IMR-90 (cell line): ENCODE results near the gene KCNT1. TPM values are rescaled to one million over a fixed set of nuclear protein-coding genes. Genes with fewer than 3 reads are reported as not detected.

Experiments
- ATAC-seq: fragments of 200-7000 bp; cut with Tn5 transposase; 2 replicates; pipeline ENCODE4 v1.9.1; 2020; ENCODE audit warnings: low read depth, mild to moderate bottlenecking, moderate library complexity
- BruUV-seq: library from RNA; stranded (reverse); fragments of 400-500 nt; replicated peaks from 2 replicates; lab custom pipeline; 2021; lab: Mats Ljungman, UMichigan
- CTCF ChIA-PET: fragments of 300-600 bp; formaldehyde crosslinking; extraction: SDS; loops from one replicate; lab custom pipeline; 2021; ENCODE audit warnings: antibody characterized with exemption; lab: Yijun Ruan, JAX
- POLR2A ChIA-PET: fragments of 300-600 bp; sonication (Branson Sonifier 250); formaldehyde crosslinking; loops from one replicate; lab custom pipeline; 2022; ENCODE audit warnings: antibody characterized with exemption; ENCODE audit not compliant: unreplicated experiment; lab: Charles Lee
- DNase-seq: peaks from one replicate; pipeline ENCODE4 v3.0.0; 2013
- H2AFZ ChIP-seq: replicated peaks from 2 replicates; pipeline ENCODE3; 2013; ENCODE audit warnings: low read length, mild to moderate bottlenecking; ENCODE audit not compliant: poor library complexity
- H2AK5ac ChIP-seq: 2 replicates; pipeline ENCODE4 v1.6.1; 2013; ENCODE audit warnings: low read depth, low read length, inconsistent platforms
- H2AK9ac ChIP-seq: replicated peaks from 2 replicates; pipeline ENCODE3; 2013; ENCODE audit warnings: mild to moderate bottlenecking, low read depth, low read length, moderate library complexity; ENCODE audit not compliant: poor library complexity
- H2BK120ac ChIP-seq: 2 replicates; pipeline ENCODE4 v1.6.1; 2013; ENCODE audit warnings: low read depth, low read length, inconsistent platforms
- H2BK15ac ChIP-seq: 3 replicates; pipeline ENCODE4 v1.6.1; 2013; ENCODE audit warnings: low read depth, low read length, inconsistent platforms
- H2BK20ac ChIP-seq: 2 replicates; pipeline ENCODE4 v1.6.1; 2013; ENCODE audit warnings: low read depth, mild to moderate bottlenecking, inconsistent platforms, low read length, moderate library complexity
- H2BK5ac ChIP-seq: 2 replicates; pipeline ENCODE4 v1.6.1; 2013; ENCODE audit warnings: mild to moderate bottlenecking, low read depth, low read length, inconsistent platforms; ENCODE audit not compliant: poor library complexity, severe bottlenecking
- H3K14ac ChIP-seq: replicated peaks from 2 replicates; pipeline ENCODE4 v1.6.1; 2013; ENCODE audit warnings: low read depth, low read length, inconsistent platforms
- H3K18ac ChIP-seq: 2 replicates; pipeline ENCODE4 v1.6.1; 2013; ENCODE audit warnings: low read depth, low read length, control low read depth
- H3K23ac ChIP-seq: 2 replicates; pipeline ENCODE4 v1.6.1; 2013; ENCODE audit warnings: low read depth, low read length, inconsistent platforms
- H3K27ac ChIP-seq: 2 replicates; pipeline ENCODE4 v1.5.1; 2013; ENCODE audit warnings: mild to moderate bottlenecking, control low read depth, low read length; ENCODE audit not compliant: insufficient read depth
- H3K27me3 ChIP-seq: 2 replicates; pipeline ENCODE4 v1.6.1; 2013; ENCODE audit warnings: low read length; ENCODE audit not compliant: control insufficient read depth, insufficient read depth
- H3K36me3 ChIP-seq: 2 replicates; pipeline ENCODE4 v1.6.1; 2013; ENCODE audit warnings: low read length, mixed read lengths; ENCODE audit not compliant: control insufficient read depth, insufficient read depth
- H3K4ac ChIP-seq: 2 replicates; pipeline ENCODE4 v1.6.1; 2013; ENCODE audit warnings: low read depth, low read length, inconsistent platforms
- H3K4me1 ChIP-seq: 2 replicates; pipeline ENCODE4 v1.6.1; 2013; ENCODE audit warnings: low read length, mixed read lengths; ENCODE audit not compliant: control insufficient read depth, insufficient read depth
- H3K4me2 ChIP-seq: 2 replicates; pipeline ENCODE4 v1.6.1; 2013; ENCODE audit warnings: low read depth, mild to moderate bottlenecking, control low read depth, low read length, moderate library complexity
- H3K4me3 ChIP-seq: 2 replicates; pipeline ENCODE4 v1.5.1; 2013; ENCODE audit warnings: low read depth, mild to moderate bottlenecking, control low read depth, low read length, moderate library complexity; ENCODE audit not compliant: insufficient read depth
- H3K56ac ChIP-seq: 2 replicates; pipeline ENCODE4 v1.6.1; 2013; ENCODE audit warnings: low read length, inconsistent platforms; ENCODE audit not compliant: insufficient read depth; ENCODE audit errors: extremely low read depth
- H3K79me1 ChIP-seq, 2 experiments: 2 replicates each; pipeline ENCODE4 v1.6.1; 2013; ENCODE audit warnings: low read length in 2 of 2, inconsistent platforms in 1 of 2, low read depth in 1 of 2
- H3K9ac ChIP-seq: 2 replicates; pipeline ENCODE4 v1.6.1; 2013; ENCODE audit warnings: low read depth, low read length, control low read depth
- H3K9me1 ChIP-seq: 2 replicates; pipeline ENCODE4 v1.6.1; 2013; ENCODE audit warnings: low read length, inconsistent platforms; ENCODE audit not compliant: insufficient read depth
- H3K9me3 ChIP-seq: 2 replicates; pipeline ENCODE4 v1.6.1; 2013; ENCODE audit warnings: low read length; ENCODE audit not compliant: control insufficient read depth, insufficient read depth
- H4K20me1 ChIP-seq: 2 replicates; pipeline ENCODE4 v1.6.1; 2013; ENCODE audit warnings: low read length, inconsistent platforms; ENCODE audit not compliant: insufficient read depth
- H4K5ac ChIP-seq: 2 replicates; pipeline ENCODE4 v1.6.1; 2013; ENCODE audit warnings: mild to moderate bottlenecking, low read depth, low read length, control low read depth
- H4K8ac ChIP-seq, 2 experiments: 2 replicates each; pipeline ENCODE4 v1.6.1; 2013; ENCODE audit warnings: low read depth in 2 of 2, low read length in 2 of 2, control low read depth in 1 of 2, inconsistent platforms in 1 of 2
- H4K91ac ChIP-seq: 2 replicates; pipeline ENCODE4 v1.6.1; 2013; ENCODE audit warnings: low read depth, low read length, inconsistent platforms; ENCODE audit not compliant: insufficient read depth
- BHLHE40 ChIP-seq: fragments of 150-350 bp; IDR thresholded peaks from 2 replicates; pipeline ENCODE4 v1.6.1; 2016; ENCODE audit warnings: mild to moderate bottlenecking, low read depth, low read length
- CHD1 ChIP-seq: IDR thresholded peaks from 2 replicates; pipeline ENCODE4 v1.6.1; 2012; ENCODE audit warnings: low read depth, low read length, improper control_type of control experiment
- MAFK ChIP-seq: IDR thresholded peaks from 2 replicates; pipeline ENCODE4 v1.6.1; 2012; ENCODE audit warnings: low read depth, low read length, improper control_type of control experiment
- MXI1 ChIP-seq: IDR thresholded peaks from 2 replicates; pipeline ENCODE4 v1.6.1; 2012; ENCODE audit warnings: low read depth, mild to moderate bottlenecking, low read length, moderate library complexity, borderline replicate concordance
- POLR2A ChIP-seq: IDR thresholded peaks from 2 replicates; pipeline ENCODE4 v1.6.1; 2012; ENCODE audit warnings: mild to moderate bottlenecking, low read depth, low read length
- RAD21 ChIP-seq: IDR thresholded peaks from 2 replicates; pipeline ENCODE4 v1.6.1; 2012; ENCODE audit warnings: low read length, improper control_type of control experiment
- RCOR1 ChIP-seq: IDR thresholded peaks from 2 replicates; pipeline ENCODE4 v1.6.1; 2012; ENCODE audit warnings: mild to moderate bottlenecking, low read length, improper control_type of control experiment; ENCODE audit not compliant: insufficient replicate concordance
- WGBS, 2 experiments: methylation state at CpG; one replicate each; pipeline versions ENCODE4 v1.1.5 to v1.1.7; 2013; ENCODE audit warnings: missing lambda C conversion rate in 2 of 2; ENCODE audit not compliant: insufficient read length in 1 of 2; ENCODE audit errors: extremely low coverage in 2 of 2; 5-methylcytosine and 5-hydroxymethylcytosine counted together
- dilution Hi-C: fragments of 300-500 bp; cut with HindIII; formaldehyde crosslinking; loops from one replicate; pipeline ENCODE4 v1.14.3; 2018; ENCODE audit warnings: low sequenced_read_pairs; ENCODE audit not compliant: unreplicated experiment
- in situ Hi-C: fragments of 300-500 bp; cut with MboI; formaldehyde crosslinking; loops from 3 replicates; pipeline ENCODE4 v1.14.3; 2019; ENCODE audit warnings: low sequenced_read_pairs, inconsistent platforms, mixed read lengths
- intact Hi-C: fragments of 100-400 bp; cut with micrococcal nuclease; formaldehyde crosslinking; loops from 2 replicates; pipeline ENCODE4 v1.10.0; 2022
- polyA plus RNA-seq, 3 experiments: library from polyadenylated mRNA; depleted of rRNA; stranded (reverse); fragments of >200 nt; gene quantifications; 2 replicates each; pipeline ENCODE4 v1.2.3, GENCODE V29; 2012; ENCODE audit warnings: low replicate concordance in 1 of 3
- total RNA-seq: library from RNA; depleted of rRNA; stranded (reverse); fragments of >200 nt; gene quantifications from 2 replicates; pipeline ENCODE4 v1.2.3, GENCODE V29; 2012
- TF ChIP-seq, protein P1 (sequence below): fragments of 150-350 bp; IDR thresholded peaks from 2 replicates; pipeline ENCODE4 v1.6.1; 2017; ENCODE audit warnings: mild to moderate bottlenecking, antibody characterized with exemption, low read length, low read depth

Gene KCNT1
- total and polyA plus RNA-seq, 2 of the 4 experiments (the other 2 are of a cell fraction): not detected

DNA sequence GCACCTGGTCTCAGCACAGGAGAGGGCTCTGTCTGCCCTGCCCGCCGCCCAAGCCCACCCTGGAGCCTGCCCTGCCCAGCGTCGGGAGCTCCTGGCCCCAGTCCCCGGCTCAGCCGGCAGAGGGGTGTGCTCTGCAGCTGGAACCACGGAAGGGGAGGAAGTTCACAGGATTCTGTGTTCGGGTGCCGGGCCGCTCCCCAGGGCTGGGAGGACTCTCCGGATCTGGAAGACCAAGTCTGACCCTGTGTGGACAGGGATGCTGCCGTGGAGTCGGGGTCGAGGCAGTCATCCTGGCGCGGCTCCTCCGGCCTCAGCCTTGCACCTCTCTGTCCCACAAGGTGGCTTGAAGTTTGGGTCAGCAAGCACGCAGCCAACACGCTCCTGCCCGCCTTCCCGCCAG, 78.6 kb downstream of the KCNT1 start:
- BruUV-seq: no TSS peak
- Histone ChIP-seq H3K36me3 (no peaks in the 10 kb centered on the region), H3K9me1 (no peaks in the 10 kb centered on the region), H2BK120ac (no peak overlapping the region), H3K4me1 (no peaks in the 10 kb centered on the region), H3K18ac (no peak overlapping the region), H3K14ac (no peak overlapping the region), H2BK5ac (no peak overlapping the region), H2BK15ac (no peak overlapping the region), H3K9me3 (no peaks in the 10 kb centered on the region), H4K91ac (no peak overlapping the region), H3K79me1 (no peaks in the 10 kb centered on the region), H4K20me1 (no peaks in the 10 kb centered on the region), H2AK9ac (no peak overlapping the region), H4K8ac (no peak overlapping the region), H3K23ac (no peak overlapping the region), H2BK20ac (no peak overlapping the region), H2AK5ac (no peak overlapping the region), H3K9ac (no peak overlapping the region), H3K4me2 (no peak overlapping the region), H2AFZ (no peak overlapping the region), H4K5ac (no peak overlapping the region), H3K4me3 (no peak overlapping the region), H3K27me3 (peaks cover 19% of the 10 kb centered on the region; the same call in 1 of the 2 replicates), H3K27ac (no peak overlapping the region), H3K56ac (no peak overlapping the region), H3K4ac (no peak overlapping the region)
- intact Hi-C loops (no loop called here), in situ Hi-C loops (no loop called here), dilution Hi-C loops (no loop called here)
- ATAC-seq: no peak
- DNase-seq: no peak
- ChIA-PET CTCF (no interaction called here), POLR2A (no interaction called here)
- 48% methylated on average over 7 of the region's 21 CpGs; no CpG with 5 or more reads in 1 of the 2 experiments for WGBS, 2 experiments
- no peak for TF ChIP-seq MAFK
- TF ChIP-seq RCOR1: no peak
- TF ChIP-seq RAD21: no peak
- TF ChIP-seq, protein P1, sequence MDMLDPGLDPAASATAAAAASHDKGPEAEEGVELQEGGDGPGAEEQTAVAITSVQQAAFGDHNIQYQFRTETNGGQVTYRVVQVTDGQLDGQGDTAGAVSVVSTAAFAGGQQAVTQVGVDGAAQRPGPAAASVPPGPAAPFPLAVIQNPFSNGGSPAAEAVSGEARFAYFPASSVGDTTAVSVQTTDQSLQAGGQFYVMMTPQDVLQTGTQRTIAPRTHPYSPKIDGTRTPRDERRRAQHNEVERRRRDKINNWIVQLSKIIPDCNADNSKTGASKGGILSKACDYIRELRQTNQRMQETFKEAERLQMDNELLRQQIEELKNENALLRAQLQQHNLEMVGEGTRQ: no peak
- no peak for TF ChIP-seq POLR2A
- no peak for TF ChIP-seq MXI1
- TF ChIP-seq CHD1: no peak
- TF ChIP-seq BHLHE40: no peak
